GM19324 (cell line): ENCODE measurements around the gene RIMKLA.
A peak's percentile ranks its signal among the peaks of the same experiment; 100 is the strongest.

ENCODE experiments used
- ATAC-seq: cut with Tn5 transposase; IDR thresholded peaks from one replicate; pipeline ENCODE4 v1.9.1; 2021; ENCODE audit warnings: mild to moderate bottlenecking, moderate library complexity; ENCODE audit not compliant: unreplicated experiment, low FRiP score

RIMKLA gene

GRCh38 chr1:42380586-42381279 lies at the start of gene RIMKLA:
RIMKLA (plus strand) TSS chr1:42380792; CDS start chr1:42380935, 143 bp downstream.
- ATAC-seq, result peak; percentile 81

- ATAC-seq, result no peak
Observed at GRCh38 chr1:42332877-42333276, 47.7 kb upstream of the RIMKLA start.

GRCh38 chr1:42333662-42334239 lies 46.8 kb upstream of the RIMKLA start:
- no peak for ATAC-seq

GRCh38 chr1:42334240-42335049 lies 46.1 kb upstream of the RIMKLA start:
- peak; percentile 73 for ATAC-seq

GRCh38 chr1:42335050-42335808 lies 45.4 kb upstream of the RIMKLA start, which contains the start of gene FOXJ3:
FOXJ3 (minus strand) TSS chr1:42335235; CDS start chr1:42311093, 24,142 bp downstream.
- ATAC-seq, result peak; percentile 86

- no peak for ATAC-seq
Observed at GRCh38 chr1:42335809-42336518, 44.6 kb upstream of the RIMKLA start.

- ATAC-seq, result no peak
Observed at GRCh38 chr1:42336978-42337377, 43.6 kb upstream of the RIMKLA start.

- no peak for ATAC-seq
Observed at GRCh38 chr1:42340093-42340492, 40.5 kb upstream of the RIMKLA start.

- no peak for ATAC-seq
Observed at GRCh38 chr1:42340901-42341300, 39.7 kb upstream of the RIMKLA start.

GRCh38 chr1:42343049-42343448 lies 37.5 kb upstream of the RIMKLA start:
- ATAC-seq, result no peak

GRCh38 chr1:42348498-42348897 lies 32.1 kb upstream of the RIMKLA start:
- ATAC-seq, result no peak

- ATAC-seq, result no peak
Observed at GRCh38 chr1:42350086-42350485, 30.5 kb upstream of the RIMKLA start.

- ATAC-seq, result no peak
Observed at GRCh38 chr1:42358791-42359190, 21.8 kb upstream of the RIMKLA start.

- no peak for ATAC-seq
Observed at GRCh38 chr1:42359466-42359865, 21.1 kb upstream of the RIMKLA start.

GRCh38 chr1:42364089-42364488 lies 16.5 kb upstream of the RIMKLA start:
- ATAC-seq, result no peak

- no peak for ATAC-seq
Observed at GRCh38 chr1:42364542-42364941, 16.1 kb upstream of the RIMKLA start.

- ATAC-seq, result no peak
Observed at GRCh38 chr1:42365118-42365517, 15.5 kb upstream of the RIMKLA start.

GRCh38 chr1:42368096-42368795 lies 12.3 kb upstream of the RIMKLA start:
- ATAC-seq, result no peak

GRCh38 chr1:42369471-42369870 lies 11.1 kb upstream of the RIMKLA start:
- no peak for ATAC-seq
